Fibroblast of skin of scalp (primary cell): Measurements from ENCODE around the gene ATF5.

Experiments
- DNase-seq: peaks from one replicate; pipeline ENCODE4 v3.0.0-alpha.2; 2013

ATF5 gene

DNA sequence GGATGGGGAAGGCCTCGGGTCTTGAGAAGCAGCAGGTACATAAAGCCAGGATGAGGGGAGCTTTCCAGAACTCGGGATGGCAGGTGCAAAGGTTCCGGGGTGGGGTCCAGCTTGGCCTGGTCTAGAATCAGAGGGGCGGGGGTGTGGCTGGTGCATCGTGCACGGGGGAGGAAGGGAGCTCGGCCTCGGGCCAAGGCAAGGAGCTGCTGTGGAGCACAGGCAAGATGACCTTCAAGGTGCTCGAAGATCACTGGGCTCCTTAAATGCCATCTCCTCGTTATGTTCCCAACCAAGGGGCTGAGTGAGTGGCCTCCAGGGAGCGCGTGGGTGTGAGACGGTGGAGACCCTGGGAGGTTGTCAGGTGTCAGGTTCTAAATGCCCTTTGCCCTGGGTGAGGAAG lies 48.1 kb downstream of the ATF5 start:
- DNase-seq = no peak

DNA sequence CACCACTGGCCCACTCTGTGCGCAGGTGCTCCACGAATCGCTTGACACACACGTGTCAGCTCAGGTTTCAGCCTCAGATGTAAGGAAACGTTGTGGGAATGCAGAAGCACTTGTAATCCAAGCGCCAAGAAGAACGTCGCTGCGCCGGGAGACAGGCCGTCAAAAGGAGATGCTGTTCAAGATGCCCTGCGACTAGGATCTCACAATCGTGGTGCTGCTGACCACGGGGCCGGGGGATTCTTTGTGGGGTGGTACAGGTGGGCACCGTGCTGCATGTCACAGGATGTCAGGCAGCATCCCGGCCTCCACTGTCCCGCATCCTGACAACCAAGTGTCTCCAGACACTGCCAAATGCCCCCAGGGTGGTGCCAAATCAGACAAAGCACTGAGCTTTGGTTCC lies 48.9 kb downstream of the ATF5 start:
- DNase-seq = no peak

DNA sequence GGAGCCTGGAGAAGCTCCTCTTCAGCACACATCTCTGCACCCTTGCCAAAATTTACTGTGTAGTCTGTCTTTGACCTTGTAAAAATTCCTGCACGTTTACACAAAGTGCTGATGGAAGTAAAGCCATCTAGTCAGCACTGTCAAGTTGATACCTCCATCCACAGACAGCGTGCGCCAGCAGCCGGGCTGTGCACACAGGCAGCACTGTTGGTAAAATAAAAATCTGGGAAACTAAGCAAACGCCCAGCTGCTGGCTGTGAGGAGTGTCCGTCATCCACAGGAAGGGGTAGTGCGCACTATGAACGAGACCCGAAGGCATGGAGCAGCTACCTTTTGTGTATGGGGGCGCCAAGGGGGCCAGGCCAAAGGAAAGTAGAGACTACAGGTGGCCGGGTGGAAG lies 49.3 kb downstream of the ATF5 start:
- no peak for DNase-seq

DNA sequence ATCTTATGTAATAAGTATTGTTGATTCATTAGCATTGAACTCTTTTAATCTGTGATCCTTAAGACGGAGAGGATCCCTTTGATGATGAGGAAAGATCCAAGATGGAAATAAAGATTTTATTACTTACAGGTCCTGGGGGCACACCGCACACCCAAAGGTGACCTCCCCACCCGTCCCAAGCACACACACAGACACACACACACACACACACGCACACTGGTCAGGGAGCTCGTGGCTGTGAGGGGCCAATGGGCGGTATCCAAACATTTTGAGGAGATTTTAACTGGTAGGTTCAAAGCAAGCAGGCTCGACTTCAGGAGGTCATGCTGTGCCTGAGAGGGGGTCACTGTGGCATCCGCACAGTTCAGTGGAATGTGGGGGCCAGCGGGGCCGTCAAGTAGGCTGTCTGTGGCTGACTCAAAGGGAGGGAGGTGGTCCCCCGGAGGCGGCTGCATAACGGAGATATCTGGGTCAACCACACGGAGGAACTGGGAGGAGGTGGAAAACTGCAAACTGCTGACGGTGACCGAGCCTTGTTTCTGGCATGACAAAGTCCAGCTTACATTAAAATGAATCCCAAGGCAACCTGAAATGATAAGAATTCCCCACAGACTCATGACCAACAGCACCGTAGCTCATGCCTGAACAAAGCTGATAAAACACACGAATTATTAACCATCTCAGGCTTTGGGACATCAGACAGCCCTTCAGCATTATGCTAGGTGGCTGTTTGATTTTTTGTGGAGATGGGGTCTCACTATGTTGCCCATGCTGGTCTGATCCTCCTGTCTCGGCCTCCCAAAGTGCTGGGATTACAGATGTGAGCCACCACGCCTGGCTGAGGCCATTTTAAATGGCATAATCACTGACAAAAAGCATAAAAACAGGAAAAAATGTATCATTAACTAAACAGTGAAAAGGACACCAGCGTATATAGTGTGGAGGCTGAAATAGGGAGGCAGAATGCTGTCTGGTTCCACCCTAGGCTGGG lies 52.9 kb downstream of the ATF5 start:
- no peak for DNase-seq
